ENCODE results near the gene RPL7A.
"Not testable (repeated sequence)": the region's sequence is repeated elsewhere in the genome, so short reads cannot be mapped to it uniquely, and the experiment has no call there.

Gene RPL7A

GRCh38 chr9:133347985-133348717 lies at the start of gene RPL7A, which contains the start of gene MED22:
TSS of gene RPL7A (plus strand) at chr9:133348218. CDS start at chr9:133348244, 26 bp downstream.
TSS of gene MED22 (minus strand) at chr9:133348131. CDS start at chr9:133346662, 1,469 bp downstream.
- TF ChIP-seq CTCF (conservative IDR thresholded peaks at IDR 0.05; ENCODE audit: low read length), result no peak

GRCh38 chr9:133299996-133300395 lies 48.0 kb upstream of the RPL7A start:
- not testable (repeated sequence) for DNase-seq (ENCODE audit: low read depth); H3K4me3 ChIP-seq (ENCODE audit: low read length)

More at GRCh38 chr9:133347985-133348717, at the start of gene RPL7A, which contains the start of gene MED22:
- H3K4me3 ChIP-seq (ENCODE audit: low read length), result peak within 1 kb of the TSS; percentile 100
- peak; percentile 96 for DNase-seq (ENCODE audit: low read depth)

- no peak for TF ChIP-seq CTCF (conservative IDR thresholded peaks at IDR 0.05; ENCODE audit: low read length)
- no peak for DNase-seq (ENCODE audit: low read depth)
Observed at GRCh38 chr9:133301253-133302230, 46.5 kb upstream of the RPL7A start.

GRCh38 chr9:133303266-133304157 lies 44.5 kb upstream of the RPL7A start:
- TF ChIP-seq CTCF (conservative IDR thresholded peaks at IDR 0.05; ENCODE audit: low read length), result no peak
- no peak overlapping the region for H3K4me3 ChIP-seq (ENCODE audit: low read length)

More at GRCh38 chr9:133301253-133302230, 46.5 kb upstream of the RPL7A start:
- no peak overlapping the region for H3K4me3 ChIP-seq (ENCODE audit: low read length)

GRCh38 chr9:133304158-133304470 lies 43.9 kb upstream of the RPL7A start:
- TF ChIP-seq CTCF (conservative IDR thresholded peaks at IDR 0.05; ENCODE audit: low read length), result no peak
- H3K4me3 ChIP-seq (ENCODE audit: low read length), result no peak overlapping the region
- no peak for DNase-seq (ENCODE audit: low read depth)

More at GRCh38 chr9:133303266-133304157, 44.5 kb upstream of the RPL7A start:
- no peak for DNase-seq (ENCODE audit: low read depth)

- DNase-seq (ENCODE audit: low read depth), result no peak
- H3K4me3 ChIP-seq (ENCODE audit: low read length), result no peak overlapping the region
- no peak for TF ChIP-seq CTCF (conservative IDR thresholded peaks at IDR 0.05; ENCODE audit: low read length)
Observed at GRCh38 chr9:133304477-133305377, 43.3 kb upstream of the RPL7A start.
